NCI-H526 treated with DMSO at 0.1 percent for 48 hours (cell line): ENCODE data around the gene SYNGR3.

Source experiments
- DNase-seq: peaks from one replicate; lab custom pipeline; 2025; lab: John Stamatoyannopoulos, UW

SYNGR3 gene

DNA sequence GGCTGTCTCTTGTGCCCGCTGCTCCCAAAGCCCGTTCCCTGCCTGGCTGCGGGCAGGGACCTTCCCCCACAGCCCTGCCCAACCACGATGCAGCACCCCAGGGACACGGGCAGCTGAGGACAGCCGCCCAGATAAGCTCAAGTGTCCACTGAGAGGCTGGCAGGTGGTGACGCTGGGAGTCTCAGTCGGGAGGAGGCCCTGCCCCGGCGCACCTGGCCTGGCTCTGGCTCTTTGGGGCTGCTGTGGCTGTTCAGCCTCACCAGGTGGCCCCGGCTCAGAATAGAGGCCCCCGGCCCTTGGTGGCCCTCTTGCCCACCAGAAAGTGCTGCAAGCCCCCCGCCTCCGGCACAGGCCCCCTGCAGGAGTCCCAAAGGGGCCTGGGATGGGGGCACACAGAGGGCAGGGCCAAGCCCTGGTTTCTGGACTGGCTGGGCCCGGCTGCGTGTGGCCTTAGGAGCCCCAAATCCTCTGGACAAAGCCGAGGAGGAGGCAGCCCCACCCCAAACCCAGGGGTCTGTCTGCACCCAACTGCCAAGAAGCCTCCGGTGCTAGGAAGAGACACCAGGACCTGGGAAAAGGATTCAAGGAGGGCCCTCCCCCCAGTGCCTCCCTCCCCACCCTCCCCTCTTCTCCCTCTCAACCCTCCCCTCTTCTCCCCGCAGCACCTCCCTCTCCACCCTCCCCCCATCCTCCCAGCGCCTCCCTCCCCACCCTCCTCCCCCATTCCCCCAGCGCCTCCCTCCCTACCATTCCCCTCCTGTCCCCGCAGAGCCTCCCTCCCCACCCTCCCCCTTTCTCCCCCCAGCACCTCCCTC, 52.6 kb downstream of the SYNGR3 start:
- no peak for DNase-seq

DNA sequence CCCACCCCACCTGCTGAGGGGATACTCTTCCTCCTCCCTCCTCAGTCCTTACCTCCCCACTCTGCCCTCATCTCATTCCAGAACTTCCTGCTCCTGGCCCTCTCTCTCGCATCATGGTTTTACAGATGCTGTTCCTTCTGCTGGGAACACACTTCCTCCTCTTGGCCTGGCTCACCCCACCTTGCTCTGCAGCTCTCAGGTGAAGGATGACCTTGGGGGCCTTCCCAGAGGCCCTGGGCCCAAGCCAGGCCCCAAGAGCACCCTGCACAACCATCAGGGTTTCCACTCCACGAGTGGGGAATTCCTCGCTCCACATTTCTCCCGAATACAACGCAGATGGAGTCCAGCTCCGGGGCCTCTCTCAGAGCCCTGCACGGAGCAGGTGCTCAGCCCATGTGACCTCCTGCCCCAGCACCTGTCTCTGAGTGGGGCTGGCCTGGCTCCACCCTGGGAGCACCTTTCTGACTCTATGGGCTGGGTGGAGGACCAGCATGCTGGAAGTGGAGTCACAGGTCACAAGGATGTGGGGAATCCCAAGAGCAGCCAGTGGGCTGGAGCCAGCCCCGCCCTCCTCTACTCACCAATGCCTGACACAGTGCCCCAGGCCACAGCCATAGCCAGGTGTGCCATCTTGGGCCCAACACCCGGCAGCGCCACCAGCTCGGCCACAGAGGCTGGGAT, 53.4 kb downstream of the SYNGR3 start:
- DNase-seq = no peak
